WI38 (cell line): Measurements from ENCODE around the gene MSI2.

Source experiments
- H3K4me3 ChIP-seq: 2 replicates; pipeline ENCODE4 v1.5.1; 2011; ENCODE audit warnings: low read depth, mild to moderate bottlenecking, control low read depth, low read length
- CTCF ChIP-seq: IDR thresholded peaks from 2 replicates; pipeline ENCODE4 v1.5.1; 2012; ENCODE audit warnings: low read depth, mild to moderate bottlenecking, control low read depth, low read length

The MSI2 gene

GRCh38 chr17:57587193-57587969, 331.1 kb downstream of the MSI2 start:
- H3K4me3 ChIP-seq = no peak overlapping the region
- no peak for TF ChIP-seq CTCF

GRCh38 chr17:57588086-57588485, 331.8 kb downstream of the MSI2 start:
- TF ChIP-seq CTCF = no peak
- H3K4me3 ChIP-seq = no peak overlapping the region

GRCh38 chr17:57589151-57590034, 333.1 kb downstream of the MSI2 start:
- no peak for TF ChIP-seq CTCF
- H3K4me3 ChIP-seq = no peak overlapping the region

- TF ChIP-seq CTCF = no peak
- H3K4me3 ChIP-seq = no peak overlapping the region
Measured at GRCh38 chr17:57593739-57594462, 337.6 kb downstream of the MSI2 start.

- no peak overlapping the region for H3K4me3 ChIP-seq
- TF ChIP-seq CTCF = no peak
Measured at GRCh38 chr17:57594767-57595166, 338.4 kb downstream of the MSI2 start.

GRCh38 chr17:57595426-57595825, 339.1 kb downstream of the MSI2 start:
- no peak overlapping the region for H3K4me3 ChIP-seq
- TF ChIP-seq CTCF = no peak
